NCI-H2196 (cell line): ENCODE results near the gene RNU11.
"Not testable (repeated sequence)": the region's sequence is repeated elsewhere in the genome, so short reads cannot be mapped to it uniquely, and the experiment has no call there.

Experiments
- DNase-seq: peaks from one replicate; lab custom pipeline; 2025; ENCODE audit not compliant: unreplicated experiment; lab: John Stamatoyannopoulos, UW

Gene RNU11

GRCh38 chr1:28656335-28656734 is 7.9 kb downstream of the RNU11 start:
- DNase-seq = no peak

- no peak for DNase-seq
Measured at GRCh38 chr1:28663871-28664470, 15.6 kb downstream of the RNU11 start.

- DNase-seq = no peak
Measured at GRCh38 chr1:28666806-28667205, 18.4 kb downstream of the RNU11 start.

GRCh38 chr1:28668191-28668955 is 20.0 kb downstream of the RNU11 start, which contains the start of gene GMEB1:
Gene GMEB1, plus strand, starts transcription at chr1:28668784. Its CDS starts 14,829 bp downstream, at chr1:28683613.
- peak; percentile 92 for DNase-seq

- DNase-seq = peak; percentile 88
Measured at GRCh38 chr1:28668956-28669723, 20.7 kb downstream of the RNU11 start.

- DNase-seq = no peak
Measured at GRCh38 chr1:28671254-28671780, 22.9 kb downstream of the RNU11 start.

GRCh38 chr1:28672971-28673370 is 24.6 kb downstream of the RNU11 start:
- DNase-seq = not testable (repeated sequence)

GRCh38 chr1:28675924-28676257 is 27.5 kb downstream of the RNU11 start:
- no peak for DNase-seq

- DNase-seq = no peak
Measured at GRCh38 chr1:28680151-28680550, 31.8 kb downstream of the RNU11 start.

- DNase-seq = no peak
Measured at GRCh38 chr1:28682840-28683239, 34.4 kb downstream of the RNU11 start.

- DNase-seq = no peak
Measured at GRCh38 chr1:28684937-28685336, 36.5 kb downstream of the RNU11 start.

- not testable (repeated sequence) for DNase-seq
Measured at GRCh38 chr1:28691627-28692026, 43.2 kb downstream of the RNU11 start.
